H1 (cell line): ENCODE results near the gene CSNK1D.

Experiments used
- ATF3 ChIP-seq: IDR thresholded peaks from 2 replicates; pipeline ENCODE4 v1.6.1; 2011; ENCODE audit warnings: low read depth, mild to moderate bottlenecking, low read length; ENCODE audit not compliant: insufficient read depth
- BRCA1 ChIP-seq: IDR thresholded peaks from 2 replicates; pipeline ENCODE4 v1.6.1; 2012; ENCODE audit warnings: low read depth, low read length, improper control_type of control experiment
- CTCF ChIP-seq, 3 experiments: IDR thresholded peaks; 1 replicate in 2 of 3; 2 replicates in 1 of 3; pipeline versions ENCODE4 v1.5.1 to v1.6.1; 2011; ENCODE audit warnings: low read length in 3 of 3, mild to moderate bottlenecking in 3 of 3, inconsistent platforms in 2 of 3, low read depth in 1 of 3, moderate library complexity in 1 of 3; ENCODE audit not compliant: insufficient read depth in 1 of 3; ENCODE audit errors: control extremely low read depth in 1 of 3
- MAX ChIP-seq: IDR thresholded peaks from 2 replicates; pipeline ENCODE4 v1.6.1; 2012; ENCODE audit warnings: inconsistent platforms
- NRF1 ChIP-seq: IDR thresholded peaks from 2 replicates; pipeline ENCODE4 v1.6.1; 2011; ENCODE audit warnings: mild to moderate bottlenecking, low read depth, low read length, improper control_type of control experiment
- PHF8 ChIP-seq: fragments of 200-600 bp; sonication (generic); conservative IDR thresholded peaks from 2 replicates; pipeline ENCODE4 v1.7.1; 2012; ENCODE audit warnings: low read depth, mild to moderate bottlenecking, inconsistent platforms, low read length, moderate library complexity
- POLR2AphosphoS5 ChIP-seq: IDR thresholded peaks from 2 replicates; pipeline ENCODE4 v1.6.1; 2011; ENCODE audit warnings: low read depth, low read length
- SP2 ChIP-seq: IDR thresholded peaks from 2 replicates; pipeline ENCODE4 v1.6.1; 2012; ENCODE audit warnings: mild to moderate bottlenecking, low read length, inconsistent platforms
- TAF1 ChIP-seq: IDR thresholded peaks from 2 replicates; pipeline ENCODE4 v1.6.1; 2011; ENCODE audit warnings: mild to moderate bottlenecking, low read depth, low read length

- TF ChIP-seq ATF3: no peak
- TF ChIP-seq PHF8: no peak
- no peak for TF ChIP-seq NRF1
- no peak for TF ChIP-seq MAX
- TF ChIP-seq CTCF (IDR thresholded peaks at IDR 0.05; ENCODE audit: control extremely low read depth in 1 of 3, insufficient read depth in 1 of 3, low read depth in 1 of 3, low read length in 3 of 3): no peak
- no peak for TF ChIP-seq BRCA1
- no peak for TF ChIP-seq SP2
- no peak for TF ChIP-seq POLR2AphosphoS5
- no peak for TF ChIP-seq TAF1
Measured at GRCh38 chr17:82200135-82200534, 73.4 kb downstream of the CSNK1D start.
